HK-2 (cell line): ENCODE measurements around the gene SLC25A40.
"Not testable (repeated sequence)": the region's sequence is repeated elsewhere in the genome, so short reads cannot be mapped to it uniquely, and the experiment has no call there.

Experiments used
- DNase-seq: peaks from one replicate; pipeline ENCODE4 v3.0.0-alpha.2; 2018; ENCODE audit not compliant: unreplicated experiment

The SLC25A40 gene

DNA sequence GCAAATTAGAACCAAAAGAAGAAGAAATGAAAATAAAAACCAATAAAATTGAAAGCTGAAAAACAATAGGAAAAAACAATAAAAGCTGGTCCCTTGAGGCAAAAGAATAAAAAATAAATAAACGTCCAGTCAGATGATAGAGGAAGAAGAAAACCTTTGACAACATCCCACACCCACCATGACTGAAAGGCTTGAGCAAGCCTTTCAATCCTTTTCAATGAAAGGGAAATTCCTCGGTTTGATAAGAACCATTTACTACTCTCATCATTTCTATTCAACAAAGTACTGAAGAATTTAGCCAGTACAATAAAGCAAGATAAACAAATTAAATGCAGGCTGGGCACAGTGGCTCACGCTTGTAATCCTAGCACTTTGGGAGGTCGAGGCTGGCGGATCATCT, 3.8 kb downstream of the SLC25A40 start:
- no peak for DNase-seq

DNA sequence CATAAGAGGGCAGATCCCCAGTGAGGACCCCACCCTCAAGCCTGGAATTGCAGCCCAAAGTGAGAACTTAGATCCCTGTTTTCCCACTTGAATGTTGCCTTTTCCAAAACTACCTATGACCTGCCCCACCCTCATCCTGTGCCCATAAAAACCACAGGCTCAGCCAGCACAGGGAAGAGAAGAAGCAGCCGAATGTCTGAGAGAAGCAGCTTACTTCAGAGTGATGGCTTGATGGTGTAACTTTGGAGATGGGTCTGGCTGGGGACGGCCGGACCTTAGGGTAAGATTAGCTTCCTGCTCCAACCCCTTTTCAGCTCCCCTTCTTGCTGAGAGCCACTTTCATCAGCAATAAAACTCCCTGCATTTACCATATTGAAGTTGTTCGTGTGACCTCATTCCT, 5.7 kb downstream of the SLC25A40 start:
- DNase-seq = no peak

DNA sequence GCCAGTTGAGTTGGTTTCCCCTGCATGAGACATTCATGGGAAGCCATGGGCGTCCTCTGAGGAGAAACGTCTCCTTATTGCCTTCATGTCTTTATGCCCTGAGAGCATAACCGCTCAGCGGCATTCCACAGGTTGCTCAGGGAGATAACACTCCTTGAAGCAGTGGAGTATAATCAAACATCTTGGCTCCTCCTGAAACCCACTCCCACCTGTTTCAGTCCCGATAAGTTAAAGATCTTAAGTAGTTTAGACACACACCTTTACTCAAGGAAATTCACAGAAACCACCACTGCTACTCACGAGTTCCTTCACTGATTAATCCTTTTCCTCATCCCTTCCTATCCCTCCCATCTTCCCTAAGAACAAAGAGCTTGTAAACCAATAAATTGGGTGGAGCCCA, 9.6 kb downstream of the SLC25A40 start:
- not testable (repeated sequence) for DNase-seq

DNA sequence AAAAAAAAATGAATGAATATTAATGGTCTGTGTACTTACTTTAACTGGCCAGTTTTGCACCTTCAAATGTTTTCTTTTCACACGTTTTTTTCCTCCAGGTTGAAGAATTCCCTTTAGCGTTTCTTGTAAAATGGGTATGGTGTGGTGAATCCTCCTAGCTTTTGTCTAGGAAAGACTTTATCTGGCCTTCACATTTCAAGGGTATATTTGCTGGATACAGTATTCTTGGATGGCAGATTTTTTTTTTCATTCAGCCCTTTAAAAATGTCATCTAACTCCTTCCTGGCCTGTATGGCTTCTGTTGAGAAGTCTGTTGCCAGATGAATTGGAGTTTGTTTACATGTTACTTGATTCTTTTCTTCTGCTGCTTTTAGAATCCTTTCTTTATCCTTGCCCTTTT, 10.1 kb downstream of the SLC25A40 start:
- DNase-seq = no peak

DNA sequence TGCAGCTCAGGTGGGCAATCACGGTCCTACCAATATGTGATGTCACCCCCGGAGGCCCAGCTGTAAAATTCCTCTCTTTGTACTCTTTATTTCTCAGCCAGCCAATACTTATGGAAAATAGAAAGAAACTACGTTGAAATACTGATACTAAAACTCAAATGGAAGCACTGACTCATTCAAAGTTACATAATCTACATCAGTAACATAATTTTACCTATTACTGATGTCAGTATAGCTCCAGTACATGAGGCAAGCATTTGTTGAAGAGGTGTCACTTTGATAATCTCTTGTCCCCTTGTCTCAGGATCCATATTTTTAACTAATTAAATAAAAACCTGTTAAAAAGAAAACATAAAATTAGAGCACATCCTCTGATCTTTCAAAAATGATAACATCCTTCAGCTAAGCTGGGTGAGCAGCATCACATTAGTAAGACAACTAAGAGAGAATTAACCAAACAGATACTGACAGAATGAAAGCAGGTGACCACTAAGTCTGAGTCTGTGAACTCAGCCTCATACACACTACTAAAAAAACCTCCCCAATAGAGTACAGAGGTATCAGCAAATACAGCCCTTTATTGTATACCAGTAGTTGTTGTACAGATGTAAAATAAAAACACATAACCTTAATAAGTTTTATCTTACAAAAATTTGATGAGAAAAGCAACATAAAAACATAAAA, 17.6 kb downstream of the SLC25A40 start:
- no peak for DNase-seq

DNA sequence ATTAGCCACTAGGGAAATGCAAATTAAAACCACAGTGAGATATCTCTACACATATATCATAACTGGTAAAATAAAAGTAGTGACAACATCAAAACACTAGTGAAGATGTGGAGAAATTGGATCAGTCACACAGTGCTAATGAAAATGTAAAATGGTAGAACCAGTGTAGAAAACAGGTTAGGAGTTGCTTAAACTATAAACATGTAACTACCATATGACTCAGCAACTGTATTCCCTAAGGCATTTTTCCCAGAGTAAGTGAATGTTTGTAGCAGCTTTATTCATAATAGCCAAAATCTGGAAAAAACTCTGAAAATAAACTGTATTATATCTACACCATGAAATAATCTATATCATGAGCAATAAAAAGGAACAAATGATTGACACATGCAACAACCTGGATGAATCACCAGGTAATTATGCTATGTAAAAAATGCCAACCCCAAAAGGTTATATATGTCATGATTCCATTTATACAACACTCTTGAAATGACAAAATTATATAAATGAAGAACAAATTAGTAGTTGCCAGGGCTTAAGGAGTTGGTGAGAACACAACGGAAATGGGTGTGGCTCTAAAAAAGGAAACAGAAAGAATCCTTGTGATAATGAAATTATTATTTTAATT, 22.8 kb downstream of the SLC25A40 start:
- DNase-seq = no peak

DNA sequence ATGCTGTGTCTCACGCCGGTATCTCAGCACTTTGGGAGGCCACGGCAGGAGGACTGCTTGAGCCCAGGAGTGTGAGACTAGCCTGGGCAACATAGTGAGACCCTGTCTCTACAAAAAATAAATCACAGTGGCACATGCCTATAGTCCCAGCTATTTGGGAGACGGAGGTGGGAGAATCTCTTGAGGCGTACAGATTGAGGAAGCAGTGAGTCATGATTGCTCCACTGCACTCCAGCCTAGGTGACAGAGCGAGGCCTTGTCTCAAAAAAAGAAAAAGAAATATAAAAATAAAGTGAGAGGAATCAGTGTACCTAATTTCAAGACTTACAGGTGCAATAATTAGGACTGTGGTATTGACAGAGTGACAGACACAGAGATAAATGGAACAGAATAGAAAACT, 23.9 kb downstream of the SLC25A40 start:
- no peak for DNase-seq

DNA sequence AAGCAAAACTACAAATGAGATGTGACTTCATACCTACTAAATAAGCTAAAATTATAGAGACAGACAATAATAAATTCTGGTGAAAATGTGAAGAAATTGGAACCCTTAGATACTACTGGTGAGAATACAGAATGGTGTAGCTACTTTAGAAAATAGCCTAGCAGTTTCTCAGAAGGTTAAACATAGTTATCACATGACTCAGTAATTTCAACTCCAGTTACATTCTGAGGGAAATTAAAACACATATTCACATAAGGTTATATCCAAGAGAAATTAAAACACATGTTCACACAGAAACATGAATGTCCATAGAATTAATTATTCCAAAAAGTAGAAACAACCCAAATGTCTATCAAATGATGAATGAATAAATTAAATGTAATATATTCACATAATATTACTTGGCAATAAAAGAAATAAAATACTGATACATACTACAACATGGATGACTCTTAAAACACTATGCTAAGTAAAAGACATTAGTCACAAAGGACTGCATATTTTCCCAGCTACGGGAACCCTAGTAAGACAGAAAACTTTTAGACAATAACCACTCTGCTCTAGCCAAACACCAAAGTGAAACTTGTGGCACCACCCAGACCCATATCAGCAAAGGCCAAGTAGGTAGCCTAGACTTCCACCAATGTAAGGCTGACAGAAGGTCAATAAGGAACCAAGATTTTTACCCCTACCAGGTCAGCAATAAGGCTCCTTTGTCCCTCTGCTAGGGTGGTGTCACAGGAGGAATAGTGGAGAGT, 25.1 kb downstream of the SLC25A40 start:
- no peak for DNase-seq

DNA sequence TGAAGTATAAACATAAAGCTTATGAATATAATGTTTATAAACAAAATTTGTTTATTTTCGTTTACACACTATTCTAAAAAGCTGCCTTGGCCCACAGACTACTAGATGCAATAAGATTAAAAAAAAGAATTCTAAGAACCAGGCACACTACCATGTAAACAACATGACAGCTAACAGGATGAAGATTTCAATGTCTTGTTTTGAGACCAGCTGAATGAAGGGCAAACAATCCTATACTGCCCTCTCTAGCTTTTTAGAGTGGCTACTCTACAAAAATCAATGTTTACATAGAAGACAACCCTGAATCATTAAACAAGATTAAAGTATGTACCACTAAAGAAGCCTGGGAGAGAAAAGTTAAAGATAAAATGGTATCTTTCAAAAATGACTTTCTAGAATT, 38.6 kb downstream of the SLC25A40 start:
- DNase-seq = no peak

DNA sequence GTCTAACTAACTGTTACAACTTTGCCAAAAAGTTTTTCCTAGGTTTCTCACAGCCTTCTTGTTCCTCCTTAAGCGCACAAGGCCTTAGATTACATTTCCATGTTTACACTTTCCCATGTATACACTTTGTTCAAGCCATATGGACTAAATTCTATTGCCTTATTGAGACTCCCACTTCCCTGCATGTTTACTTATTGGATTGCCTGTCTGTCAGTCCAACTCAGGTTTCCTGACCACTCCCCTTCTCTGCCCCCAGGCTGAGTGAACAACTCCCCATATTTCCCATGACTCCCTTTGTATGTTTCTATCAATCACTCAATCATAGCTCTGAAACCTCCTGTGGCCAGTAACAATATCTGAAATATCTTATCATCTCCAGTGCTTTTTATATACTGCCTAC, 43.0 kb downstream of the SLC25A40 start:
- no peak for DNase-seq

DNA sequence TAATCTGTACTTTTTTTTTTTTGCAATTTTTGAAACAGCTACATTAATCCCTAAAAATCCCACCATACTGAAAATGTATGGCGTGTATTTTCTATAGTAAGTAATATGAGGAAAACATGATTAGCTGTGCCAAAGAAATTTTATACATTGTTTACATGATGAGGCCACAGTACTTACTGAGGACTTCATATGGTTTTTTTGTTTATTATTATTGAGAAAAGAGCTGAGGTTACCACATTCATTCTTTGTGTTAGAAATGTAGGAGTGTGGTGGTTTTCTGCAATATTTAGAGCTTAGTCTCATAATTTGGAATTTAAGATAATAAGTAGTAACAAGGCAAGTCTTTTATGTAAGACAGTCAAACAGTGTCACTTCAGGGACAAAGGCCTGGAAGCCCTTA, 45.1 kb downstream of the SLC25A40 start:
- DNase-seq = no peak

DNA sequence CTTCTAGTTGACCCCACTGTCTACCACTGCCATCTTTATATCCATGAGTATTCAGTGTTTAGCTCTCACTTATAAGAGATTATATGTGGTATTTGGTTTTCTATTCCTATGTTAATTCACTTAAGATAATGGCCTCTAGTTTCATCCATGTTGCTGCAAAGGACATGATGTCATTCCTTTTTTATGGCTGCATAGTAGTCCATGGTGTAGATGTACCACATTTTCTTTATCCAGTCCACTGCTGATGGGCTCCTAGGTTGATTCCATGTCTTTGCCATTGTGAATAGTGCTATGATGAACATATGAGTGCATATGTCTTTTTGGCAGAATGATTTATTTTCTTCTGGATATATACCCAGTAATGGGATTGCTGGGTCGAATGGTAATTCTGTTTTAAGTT, 47.8 kb downstream of the SLC25A40 start:
- DNase-seq = not testable (repeated sequence)

DNA sequence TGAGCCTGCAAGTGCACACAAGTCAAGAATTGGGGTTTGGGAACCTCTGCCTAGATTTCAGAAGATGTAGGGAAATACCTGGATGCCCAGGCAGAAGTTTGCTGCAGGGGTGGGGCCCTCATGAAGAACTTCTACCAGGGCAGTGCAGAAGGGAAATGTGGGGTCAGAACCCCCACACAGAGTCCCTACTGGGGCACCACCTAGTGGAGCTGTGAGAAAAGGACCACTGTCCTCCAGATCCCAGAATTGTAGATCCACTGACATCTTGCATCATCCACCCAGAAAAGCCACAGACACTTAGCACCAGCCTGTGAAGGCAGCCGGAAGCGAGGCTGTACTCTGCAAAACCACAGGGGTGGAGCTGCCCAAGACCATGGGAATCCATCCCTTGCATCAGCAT, 50.8 kb downstream of the SLC25A40 start:
- DNase-seq = not testable (repeated sequence)

DNA sequence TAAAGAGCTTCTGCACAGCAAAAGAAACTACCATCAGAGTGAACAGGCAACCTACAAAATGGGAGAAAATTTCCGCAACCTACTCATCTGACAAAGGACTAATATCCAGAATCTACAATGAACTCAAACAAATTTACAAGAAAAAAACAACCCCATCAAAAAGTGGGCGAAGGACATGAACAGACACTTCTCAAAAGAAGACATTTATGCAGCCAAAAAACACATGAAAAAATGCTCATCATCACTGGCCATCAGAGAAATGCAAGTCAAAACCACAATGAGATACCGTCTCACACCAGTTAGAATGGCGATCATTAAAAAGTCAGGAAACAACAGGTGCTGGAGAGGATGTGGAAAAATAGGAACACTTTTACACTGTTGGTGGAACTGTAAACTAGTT, 54.1 kb downstream of the SLC25A40 start:
- DNase-seq = not testable (repeated sequence)

DNA sequence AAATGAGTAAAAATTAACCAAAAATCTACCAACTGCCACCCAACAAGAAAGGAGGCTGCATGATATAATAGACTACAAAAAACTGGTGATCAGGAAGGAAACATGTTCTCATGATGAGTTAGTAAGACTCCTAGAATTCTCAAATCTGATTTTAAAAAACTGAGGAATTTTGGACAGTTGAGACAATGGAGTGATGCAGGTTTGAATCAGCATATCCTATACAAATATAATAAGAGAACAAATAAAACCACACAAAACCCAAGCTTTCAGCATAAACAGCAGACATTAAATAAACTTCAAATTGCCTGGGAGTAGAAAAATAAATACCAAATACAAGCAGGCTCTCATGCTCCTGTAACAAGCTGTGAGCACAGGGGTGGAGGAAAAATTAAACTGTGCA, 57.8 kb downstream of the SLC25A40 start:
- no peak for DNase-seq

DNA sequence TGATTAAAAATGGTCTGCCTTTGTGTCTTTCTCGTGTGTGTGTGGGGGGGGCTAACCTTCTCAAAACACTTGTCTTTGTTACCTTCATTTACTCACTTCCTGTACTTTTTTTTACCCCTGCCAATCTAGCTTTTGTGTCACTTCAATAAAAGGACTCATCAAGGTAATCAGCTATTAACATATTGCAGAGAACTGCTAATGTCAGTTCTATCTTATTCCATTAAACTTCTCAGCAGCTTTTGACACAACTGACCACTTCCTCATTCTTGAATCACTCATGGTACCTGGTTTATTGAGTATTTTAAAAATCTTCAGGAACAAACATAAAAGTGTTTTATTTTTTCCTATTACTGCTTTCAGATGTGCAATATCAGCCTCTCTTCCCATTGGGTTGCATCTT, 59.8 kb downstream of the SLC25A40 start:
- DNase-seq = no peak

DNA sequence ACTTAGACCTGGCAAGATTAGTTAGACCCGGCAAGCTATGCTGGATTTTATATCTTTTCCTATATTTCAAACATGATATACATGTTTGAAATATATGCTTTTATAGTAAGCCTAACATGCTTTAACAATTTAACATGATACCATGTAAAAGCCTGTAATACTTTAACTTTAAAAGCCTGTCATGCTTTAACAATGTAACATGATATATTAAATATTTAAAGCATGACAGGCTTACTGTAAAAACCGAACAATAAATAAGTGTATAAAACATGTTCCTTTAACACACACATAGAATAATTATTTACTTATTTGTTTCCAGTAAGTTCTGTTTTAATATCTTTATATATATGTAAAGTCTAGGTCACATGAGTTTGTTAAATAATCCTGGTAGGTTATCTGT, 65.4 kb downstream of the SLC25A40 start:
- DNase-seq = no peak

DNA sequence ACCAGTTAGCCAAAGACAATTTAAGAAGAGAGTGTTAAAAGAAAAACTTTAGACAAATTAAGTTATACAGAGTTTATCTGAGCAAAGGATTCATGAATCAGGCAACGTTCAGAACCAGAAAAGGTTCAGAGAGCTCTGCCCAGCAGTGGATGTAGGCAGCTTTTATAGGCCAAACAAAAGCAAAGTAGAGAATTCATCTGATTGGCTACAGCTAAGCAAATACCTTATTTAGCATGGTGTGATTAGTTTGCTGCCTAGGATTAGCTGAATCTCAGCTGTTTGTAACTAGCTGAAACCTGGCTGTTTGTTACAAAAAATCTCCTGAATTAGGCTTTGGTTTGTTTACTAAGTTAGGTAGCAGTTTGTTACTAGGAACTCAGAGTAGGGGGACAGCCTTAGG, 66.0 kb downstream of the SLC25A40 start:
- DNase-seq = no peak

DNA sequence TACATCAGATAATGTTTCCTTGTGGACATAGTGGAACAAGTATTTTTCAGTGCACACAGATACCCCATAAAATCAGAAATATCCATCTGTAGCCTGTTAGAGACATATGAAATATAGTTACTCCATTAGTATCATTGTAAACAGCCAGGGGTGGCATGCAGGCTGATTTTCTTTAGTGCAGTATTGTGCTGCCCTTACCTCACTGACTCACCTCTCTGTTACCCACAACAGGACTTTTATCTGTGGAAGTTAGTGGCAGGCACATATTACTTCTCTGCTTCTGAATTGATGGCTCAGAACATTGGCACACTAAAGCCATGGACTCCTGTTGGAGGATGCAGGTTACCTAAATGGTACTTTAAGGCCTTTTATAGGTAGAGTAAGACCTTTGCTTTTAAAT, 70.0 kb downstream of the SLC25A40 start:
- no peak for DNase-seq

DNA sequence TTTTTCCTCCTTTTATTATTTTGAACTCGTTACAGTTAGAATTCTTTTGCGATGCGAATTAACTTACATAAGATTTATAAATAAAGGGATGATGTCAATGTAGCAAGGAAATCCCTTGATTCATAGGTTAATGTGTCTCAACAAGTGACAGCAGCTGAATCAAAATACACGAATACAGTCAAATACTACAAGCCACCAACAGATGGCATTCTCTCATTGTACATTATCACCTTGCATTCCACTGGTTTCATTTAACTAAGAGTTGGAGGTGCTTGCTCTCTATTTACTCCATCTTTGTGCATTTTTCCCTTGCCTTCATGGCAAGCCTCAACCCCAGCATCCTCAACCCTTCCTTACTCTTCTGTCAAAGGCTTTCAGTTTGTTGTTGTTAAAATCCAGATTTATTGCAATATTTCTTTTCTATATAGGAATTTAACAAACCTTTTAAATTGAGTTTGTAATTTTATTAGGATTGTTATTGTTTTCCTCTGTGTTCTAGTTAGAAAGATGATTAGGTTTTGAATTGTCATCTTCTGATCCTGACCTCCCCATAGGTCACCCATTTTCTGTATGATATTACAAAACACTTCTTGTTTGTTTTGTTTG, 78.3 kb downstream of the SLC25A40 start:
- no peak for DNase-seq

DNA sequence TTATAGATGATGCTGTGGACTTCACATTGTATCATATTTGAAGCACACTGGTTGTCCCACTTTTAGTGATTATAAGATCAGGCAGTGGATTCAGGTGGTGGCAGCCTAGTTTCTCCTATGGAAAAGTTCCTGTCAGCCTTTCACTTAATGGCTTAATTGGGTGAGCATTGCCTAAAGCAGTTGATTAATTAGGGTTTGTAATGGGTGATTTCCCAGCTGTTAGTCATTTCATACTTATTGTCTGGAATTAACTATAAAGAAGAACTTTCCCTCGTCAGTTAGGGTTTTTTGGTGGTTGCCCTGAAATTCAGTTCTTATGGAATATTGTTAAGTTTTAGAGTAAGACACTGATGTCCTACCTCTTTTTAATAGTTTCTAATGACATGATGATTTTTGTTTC, 78.8 kb downstream of the SLC25A40 start:
- no peak for DNase-seq

DNA sequence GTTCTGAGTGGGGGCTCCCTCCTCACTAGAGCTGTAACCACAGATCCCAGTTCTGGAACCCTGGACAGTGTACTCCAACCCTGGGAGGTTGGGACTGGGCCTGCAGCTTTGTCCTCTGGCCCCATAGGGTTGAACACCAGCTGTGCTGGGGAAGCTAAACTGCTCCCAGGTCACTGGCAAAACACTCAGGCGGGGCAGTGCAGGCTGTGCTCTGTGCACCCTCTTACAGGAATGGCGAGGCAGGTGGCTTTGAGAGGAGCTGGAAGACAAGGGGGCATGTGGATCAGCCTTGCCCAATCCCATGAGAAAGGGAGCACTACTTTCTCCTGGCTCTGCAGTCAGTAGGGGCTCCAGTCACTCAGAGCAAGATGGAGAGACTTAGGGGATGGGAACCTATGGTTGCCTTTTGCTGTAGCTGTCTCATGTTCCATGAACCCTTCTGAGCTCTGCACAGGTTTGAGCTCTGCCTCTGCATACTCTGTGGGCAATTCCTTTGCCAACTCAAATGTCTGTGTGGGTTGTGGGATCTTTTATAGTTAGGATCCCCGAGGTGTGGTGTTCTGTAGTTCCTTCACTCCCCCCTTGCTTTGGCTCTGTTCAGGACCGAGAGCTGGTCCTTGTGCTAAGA, 90.7 kb downstream of the SLC25A40 start:
- no peak for DNase-seq
